Aorta (tissue), 5 donors: ENCODE data around the gene UBE2H. TPM values are rescaled to one million over a fixed set of nuclear protein-coding genes. Genes with fewer than 3 reads are reported as not detected.

ENCODE experiments used
- ATAC-seq: fragments of 200-7000 bp; cut with Tn5 transposase; one replicate; pipeline ENCODE4 v1.9.1; 2022; ENCODE audit warnings: moderate library complexity; ENCODE audit not compliant: low FRiP score
- DNase-seq, 2 donors: peaks; one replicate each; pipeline ENCODE4 v3.0.0-alpha.2; 2020
- H3K27ac ChIP-seq, 2 donors: one replicate each; pipeline ENCODE4 v1.5.1; 2013; ENCODE audit warnings: low read length in 2 of 2, mild to moderate bottlenecking in 2 of 2, moderate library complexity in 2 of 2, control low read depth in 1 of 2, inconsistent platforms in 1 of 2, low read depth in 1 of 2
- H3K27me3 ChIP-seq, 2 donors: one replicate each; pipeline ENCODE4 v1.6.1; 2013; ENCODE audit warnings: control low read depth in 1 of 2, low read length in 1 of 2, mild to moderate bottlenecking in 1 of 2, moderate library complexity in 1 of 2; ENCODE audit not compliant: insufficient read depth in 2 of 2, control insufficient read depth in 1 of 2
- H3K36me3 ChIP-seq, 2 donors: one replicate each; pipeline ENCODE4 v1.6.1; 2013; ENCODE audit warnings: control low read depth in 1 of 2, low read length in 1 of 2, mild to moderate bottlenecking in 1 of 2; ENCODE audit not compliant: insufficient read depth in 2 of 2, control insufficient read depth in 1 of 2
- H3K4me1 ChIP-seq, 2 donors: one replicate each; pipeline ENCODE4 v1.6.1; 2013; ENCODE audit warnings: low read length in 2 of 2, control low read depth in 1 of 2, mild to moderate bottlenecking in 1 of 2, moderate library complexity in 1 of 2; ENCODE audit not compliant: insufficient read depth in 2 of 2, control insufficient read depth in 1 of 2
- H3K4me3 ChIP-seq, 2 donors: one replicate each; pipeline ENCODE4 v1.5.1; 2013; ENCODE audit warnings: low read length in 2 of 2, control low read depth in 1 of 2, mild to moderate bottlenecking in 1 of 2
- H3K9me3 ChIP-seq: one replicate; pipeline ENCODE4 v1.6.1; 2013; ENCODE audit warnings: mild to moderate bottlenecking, low read length; ENCODE audit not compliant: control insufficient read depth
- WGBS, 2 donors: extraction: QIAGEN DNeasy Blood & Tissue Kit; methylation state at CpG; one replicate each; pipeline ENCODE4 v1.1.7; 2013; 5-methylcytosine and 5-hydroxymethylcytosine counted together
- intact Hi-C, 2 donors: fragments of 100-400 bp; cut with DNase I; formaldehyde crosslinking; loops; one replicate each; pipeline versions ENCODE4 v1.14.2 to v1.15.0; 2022
- polyA plus RNA-seq, 2 donors: library from polyadenylated mRNA; stranded (reverse); fragments of 200-250 nt; gene quantifications; one replicate each; pipeline ENCODE4 v1.2.3, GENCODE V29; 2013
- total RNA-seq, 2 donors: library from RNA; stranded (reverse); fragmentation: NEBNext Ultra II Directional; extraction: Animal tissue kit (Norgen Biotek cat#: 25700); gene quantifications; one replicate each; pipeline ENCODE4 v1.2.1, GENCODE V29; 2021
- donor health status: healthy with polysubstance abuse.
- donor health status: Bipolar disorder and iron deficiency.
- donor health status: DM: no; HTN: no; CAD: no.
- donor health status: DM: no; HTN: no; CAD: no.
- donor health status: DM: yes; HTN: yes; CAD: no.

UBE2H gene
- total and polyA plus RNA-seq, 4 donors, result 52.3 to 173 (median 99.6) TPM

DNA sequence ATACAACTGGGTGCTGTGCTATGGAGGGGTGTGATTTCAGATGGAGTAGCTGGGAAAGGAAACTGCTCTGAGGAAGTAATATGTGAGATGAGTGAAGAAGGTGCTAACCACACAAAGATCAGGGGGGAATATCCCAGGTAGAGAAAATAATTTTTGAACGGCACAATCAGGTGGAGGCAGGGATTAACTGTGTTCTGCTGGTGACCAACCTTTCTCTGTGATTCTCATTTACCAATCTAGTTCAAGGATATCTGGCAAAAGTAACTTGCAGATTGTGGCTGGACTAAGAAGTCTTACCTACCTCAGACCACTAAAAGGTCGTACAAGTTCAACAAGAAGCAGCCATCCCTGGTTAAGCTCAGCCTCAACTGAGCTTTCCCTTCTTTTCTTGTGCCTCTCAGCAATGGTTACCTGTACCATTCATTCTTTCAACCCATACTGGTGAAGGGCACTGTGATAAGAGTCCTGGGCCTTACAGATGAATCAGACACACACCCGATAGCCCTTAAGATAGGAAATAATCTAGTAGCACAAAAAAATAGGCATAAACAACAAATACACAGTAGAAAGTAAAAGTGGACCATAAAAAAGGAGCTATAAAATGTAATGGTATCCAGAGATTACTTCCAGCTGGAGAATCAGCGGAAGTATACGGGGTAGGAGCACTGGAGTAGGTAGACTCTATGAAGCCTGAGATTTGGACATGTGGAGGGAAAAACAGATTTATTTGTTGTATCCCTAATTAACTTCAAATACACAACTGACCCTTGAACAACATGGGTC, 96.6 kb downstream of the UBE2H start:
- peak overlapping the region; percentile 69 to 86 for H3K27ac ChIP-seq

DNA sequence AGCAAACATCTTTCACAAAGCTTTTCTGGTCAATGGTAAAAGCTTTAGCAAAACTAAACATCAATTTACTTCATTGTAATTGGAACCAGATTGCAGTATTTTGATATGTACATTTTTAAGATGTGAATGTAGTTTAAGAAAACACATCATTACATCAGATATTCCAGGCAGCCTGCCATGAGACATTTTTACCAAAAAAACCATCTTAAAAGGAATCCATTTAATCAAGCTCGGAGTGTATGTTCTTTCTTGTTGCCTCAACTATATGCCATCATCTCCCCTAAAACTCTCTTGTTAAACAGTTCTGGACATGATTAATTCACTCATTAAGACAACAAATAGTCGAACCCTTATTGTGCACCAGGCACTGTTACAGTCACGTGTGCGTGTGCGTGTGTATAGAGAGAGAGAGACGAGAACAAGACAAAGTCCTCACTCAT, 97.5 kb downstream of the UBE2H start:
- WGBS, 2 donors, result 10 to 11% methylated on average over 6 of the region's 6 CpGs
- peaks cover 6 to 17% of the 10 kb centered on the region in 2 donors for H3K4me1 ChIP-seq
- no peaks in the 10 kb centered on the region for H3K27me3 ChIP-seq
- no peak overlapping the region for H3K4me3 ChIP-seq
- DNase-seq (no peak), ATAC-seq (no peak)
- intact Hi-C loops, result no loop called here
- no peaks in the 10 kb centered on the region for H3K9me3 ChIP-seq
- peak overlapping the region; percentile 69 to 95 for H3K27ac ChIP-seq
- H3K36me3 ChIP-seq, result peaks cover 0 to 3% of the 10 kb centered on the region in 2 donors

More for the DNA sequence above, 96.6 kb downstream of the UBE2H start:
- Histone ChIP-seq H3K27me3 (no peaks in the 10 kb centered on the region), H3K4me1 (peaks cover 6 to 15% of the 10 kb centered on the region in 2 donors), H3K9me3 (no peaks in the 10 kb centered on the region), H3K36me3 (peaks cover 0 to 3% of the 10 kb centered on the region in 2 donors), H3K4me3 (no peak overlapping the region)
- intact Hi-C loops, result no loop called here
- no peak for ATAC-seq
- DNase-seq, result no peak
- WGBS, 2 donors, result 91 to 93% methylated on average over 5 of the region's 5 CpGs

DNA sequence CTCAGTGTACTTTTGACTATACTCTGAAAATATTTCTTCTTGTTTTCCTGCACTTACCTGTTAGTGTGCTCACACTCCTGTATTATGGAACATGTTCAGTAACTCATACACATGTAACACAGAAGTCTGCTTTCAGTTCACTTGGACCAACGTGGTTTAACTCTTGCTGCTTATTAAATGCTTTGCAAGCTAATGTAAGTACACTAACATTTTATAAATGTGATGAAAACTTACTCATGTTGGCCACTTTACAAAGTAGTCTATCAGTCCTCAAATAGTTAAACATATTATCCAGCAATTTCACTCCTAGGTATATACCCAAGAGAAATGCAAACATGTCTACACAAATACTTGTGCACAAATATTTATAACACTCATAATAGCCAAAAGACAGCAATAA, 98.4 kb downstream of the UBE2H start:
- WGBS, 2 donors, result 5 to 8% methylated on average over 1 of the region's 1 CpG
- H3K36me3 ChIP-seq, result peaks cover 0 to 3% of the 10 kb centered on the region in 2 donors
- intact Hi-C loops, result no loop called here
- no peak for ATAC-seq
- no peak for DNase-seq
- peaks cover 6 to 11% of the 10 kb centered on the region in 2 donors for H3K4me1 ChIP-seq
- no peak overlapping the region for H3K27ac ChIP-seq
- H3K27me3 ChIP-seq, result no peaks in the 10 kb centered on the region
- H3K4me3 ChIP-seq, result no peak overlapping the region
- H3K9me3 ChIP-seq, result no peaks in the 10 kb centered on the region

DNA sequence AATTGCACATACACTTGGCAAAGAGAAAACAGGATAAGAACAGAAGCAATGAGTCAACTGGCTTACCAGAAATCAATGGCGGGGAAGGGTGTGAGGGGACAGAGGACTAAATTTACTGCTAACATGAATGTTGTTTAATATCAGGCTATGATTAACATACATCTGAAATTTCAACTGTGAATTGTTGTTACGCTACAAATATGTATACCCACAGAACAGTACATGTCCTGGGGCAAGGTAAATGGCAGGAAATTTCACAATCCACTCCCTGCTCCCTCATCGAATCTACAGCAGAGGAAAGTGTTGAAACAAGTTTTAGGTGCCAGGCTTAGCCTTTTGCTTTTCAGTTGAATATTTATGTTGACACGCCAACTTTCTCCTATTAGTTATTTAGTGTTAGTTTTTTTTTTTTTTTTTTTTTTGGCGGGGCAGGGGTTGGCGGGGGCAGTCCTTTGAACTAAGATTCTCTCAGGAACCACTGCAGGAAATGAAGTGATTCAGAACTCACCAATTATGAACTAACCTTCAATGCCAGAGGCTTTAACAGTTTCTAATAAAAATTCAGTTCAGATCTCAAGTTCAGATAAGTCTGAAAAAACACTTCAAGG, 99.0 kb downstream of the UBE2H start:
- WGBS, 2 donors, result 24 to 31% methylated on average over 6 of the region's 6 CpGs
- intact Hi-C loops, result no loop called here
- Histone ChIP-seq H3K27me3 (no peaks in the 10 kb centered on the region), H3K36me3 (peaks cover 0 to 3% of the 10 kb centered on the region in 2 donors), H3K4me3 (no peak overlapping the region), H3K9me3 (no peaks in the 10 kb centered on the region), H3K4me1 (peaks cover 6 to 11% of the 10 kb centered on the region in 2 donors), H3K27ac (peak overlapping the region in 1 of 2 donors; percentile 38)
- DNase-seq (no peak), ATAC-seq (peak; percentile 53)

DNA sequence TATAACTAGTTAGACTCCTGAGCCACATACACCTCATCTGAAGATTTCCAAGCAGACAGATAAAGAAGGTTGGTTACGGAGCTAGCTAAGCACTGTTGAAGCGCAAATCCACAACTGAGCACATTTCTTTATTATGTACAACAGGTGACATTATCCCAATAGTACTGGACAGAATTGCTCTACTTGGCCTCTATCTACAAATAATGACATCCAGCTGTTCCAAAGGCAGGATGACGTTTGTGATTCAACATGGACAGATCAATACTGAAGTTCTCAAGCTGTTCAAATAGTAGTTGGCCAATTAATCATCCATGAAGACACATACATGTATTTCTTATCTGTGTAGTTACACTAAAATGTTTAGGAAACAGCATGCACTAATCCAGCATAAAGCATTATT, 101.0 kb downstream of the UBE2H start:
- Histone ChIP-seq H3K4me3 (no peak overlapping the region), H3K9me3 (no peaks in the 10 kb centered on the region), H3K36me3 (peaks cover 0 to 3% of the 10 kb centered on the region in 2 donors), H3K27me3 (no peaks in the 10 kb centered on the region), H3K27ac (no peak overlapping the region), H3K4me1 (peaks cover 12 to 13% of the 10 kb centered on the region in 2 donors)
- WGBS, 2 donors, result 90 to 94% methylated on average over 3 of the region's 3 CpGs
- DNase-seq (no peak), ATAC-seq (no peak)
- intact Hi-C loops, result no loop called here

DNA sequence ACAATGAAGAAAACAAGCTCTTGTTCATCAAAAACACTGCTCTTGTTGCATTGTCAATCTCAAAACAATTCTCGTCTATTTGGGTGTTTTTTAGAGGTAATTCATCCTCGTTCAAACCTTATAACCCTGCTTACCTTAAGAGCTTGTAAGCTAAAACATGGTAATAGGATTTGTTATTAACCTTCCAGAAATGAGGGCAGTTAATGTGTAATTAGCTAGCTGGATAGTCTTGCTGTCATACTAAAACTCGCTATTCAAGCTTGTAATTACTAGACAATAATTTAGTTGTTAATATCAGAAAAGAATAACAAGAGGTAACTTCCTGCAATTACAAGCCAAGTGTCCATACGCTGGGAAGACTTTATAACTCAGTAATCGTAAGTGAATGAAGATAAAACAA, 101.6 kb downstream of the UBE2H start:
- H3K27ac ChIP-seq, result no peak overlapping the region
- intact Hi-C loops, result no loop called here
- no peak for ATAC-seq
- no peaks in the 10 kb centered on the region for H3K27me3 ChIP-seq
- H3K4me3 ChIP-seq, result no peak overlapping the region
- whole genome bisulfite sequencing, 2 donors, result 87 to 88% methylated on average over 5 of the region's 5 CpGs
- no peak for DNase-seq
- peaks cover 7 to 11% of the 10 kb centered on the region in 2 donors for H3K4me1 ChIP-seq
- no peaks in the 10 kb centered on the region for H3K9me3 ChIP-seq
- peaks cover 0 to 1% of the 10 kb centered on the region in 2 donors for H3K36me3 ChIP-seq

DNA sequence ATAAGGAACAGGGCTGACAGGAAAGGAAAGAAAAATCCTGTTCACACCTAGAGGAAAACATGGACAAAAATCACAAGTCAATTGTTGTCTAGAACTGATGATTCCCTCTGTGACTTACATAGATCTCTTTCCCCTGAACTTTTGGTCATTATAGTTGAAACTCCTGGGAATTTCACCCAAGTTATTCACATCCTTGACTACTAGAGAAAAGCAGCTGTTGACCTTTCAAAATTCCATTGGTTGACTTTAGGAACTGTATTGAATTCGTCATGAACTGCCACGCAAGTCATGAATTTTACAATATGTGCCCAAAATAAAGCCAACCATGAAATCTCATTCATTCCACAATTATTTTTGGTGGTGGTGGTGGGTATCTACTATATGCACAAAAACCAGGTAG, 104.3 kb downstream of the UBE2H start:
- H3K27me3 ChIP-seq, result no peaks in the 10 kb centered on the region
- H3K27ac ChIP-seq, result no peak overlapping the region
- H3K36me3 ChIP-seq, result no peaks in the 10 kb centered on the region
- peaks cover 9 to 11% of the 10 kb centered on the region in 2 donors for H3K4me1 ChIP-seq
- 84 to 91% methylated on average over 2 of the region's 2 CpGs for WGBS, 2 donors
- DNase-seq (no peak), ATAC-seq (no peak)
- intact Hi-C loops, result no loop called here
- H3K9me3 ChIP-seq, result no peaks in the 10 kb centered on the region
- no peak overlapping the region for H3K4me3 ChIP-seq

DNA sequence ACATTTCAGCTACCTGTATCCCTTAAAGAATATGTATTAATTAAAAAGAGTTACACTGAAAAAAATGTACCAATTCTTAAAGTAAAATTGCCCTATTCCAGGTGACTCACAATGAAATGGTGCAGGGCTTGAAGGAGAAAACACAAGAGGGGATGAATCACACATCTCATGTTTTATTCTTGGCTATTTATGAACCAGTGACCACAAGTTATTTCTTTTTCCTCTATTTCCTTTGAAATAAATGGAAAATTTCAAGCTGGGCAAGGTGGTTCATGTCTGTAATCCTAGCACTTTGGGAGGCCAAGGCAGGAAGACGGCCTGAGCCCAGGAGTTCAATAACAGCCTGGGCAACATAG, 106.8 kb downstream of the UBE2H start:
- Histone ChIP-seq H3K4me3 (no peak overlapping the region), H3K9me3 (no peaks in the 10 kb centered on the region), H3K4me1 (peaks cover 9 to 10% of the 10 kb centered on the region in 2 donors), H3K36me3 (no peaks in the 10 kb centered on the region), H3K27ac (no peak overlapping the region), H3K27me3 (no peaks in the 10 kb centered on the region)
- DNase-seq (no peak), ATAC-seq (peak; percentile 50)
- WGBS, 2 donors, result 10 to 27% methylated on average over 1 of the region's 1 CpG
- intact Hi-C loops, result no loop called here
